Measurements from ENCODE around the gene MED31. TPM values are rescaled to one million over a fixed set of nuclear protein-coding genes. Genes with fewer than 3 reads are reported as not detected.

The MED31 gene
- total RNA-seq, 1 donor from 2014 or later = 27.7 TPM

DNA sequence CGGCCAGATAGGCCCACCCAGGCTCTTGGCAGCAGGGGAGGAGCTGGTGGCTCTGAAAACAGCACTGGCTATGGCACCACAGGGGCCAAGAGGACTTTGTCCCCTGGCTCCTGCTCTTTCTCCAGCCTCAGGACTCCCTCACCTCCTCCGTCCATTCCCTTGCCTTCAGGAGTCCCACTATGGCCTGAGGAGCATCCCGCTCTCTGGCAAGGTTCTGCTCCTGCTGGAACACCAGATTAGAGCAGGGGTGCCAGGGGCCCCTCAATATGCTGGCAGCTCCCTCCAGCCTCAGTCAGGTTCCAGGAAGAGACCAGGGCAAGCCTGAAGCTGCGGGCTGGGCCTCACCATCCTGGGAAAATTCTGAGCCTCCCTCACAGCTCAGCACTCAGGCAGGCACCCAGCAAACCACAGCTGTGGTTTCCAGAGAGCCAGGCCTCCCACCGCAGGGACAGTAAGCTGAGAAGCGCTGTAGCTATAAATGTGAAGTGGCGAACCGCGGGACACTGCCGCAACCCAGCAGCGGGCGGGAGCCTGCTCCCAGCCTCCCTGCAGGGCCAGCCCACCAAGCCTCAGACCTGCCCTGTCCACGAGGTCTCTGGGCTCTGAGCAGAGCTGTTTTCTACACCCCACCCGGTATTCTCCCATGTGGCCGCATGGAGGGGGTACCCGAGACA lies 25.9 kb upstream of the MED31 start:
- Mint-ChIP-seq H3K36me3 (ENCODE audit: low read depth) (no peaks in the 10 kb centered on the region), H3K4me3 (no peak overlapping the region), H3K27ac (ENCODE audit: unreplicated experiment) (no peak overlapping the region), H3K4me1 (no peaks in the 10 kb centered on the region), H3K9me3 (no peaks in the 10 kb centered on the region), H3K27me3 (ENCODE audit: low read depth) (peaks cover 21% of the 10 kb centered on the region)
- DNase-seq (ENCODE audit: low read depth, low spot score) = no peak
- TF ChIP-seq, protein P1, sequence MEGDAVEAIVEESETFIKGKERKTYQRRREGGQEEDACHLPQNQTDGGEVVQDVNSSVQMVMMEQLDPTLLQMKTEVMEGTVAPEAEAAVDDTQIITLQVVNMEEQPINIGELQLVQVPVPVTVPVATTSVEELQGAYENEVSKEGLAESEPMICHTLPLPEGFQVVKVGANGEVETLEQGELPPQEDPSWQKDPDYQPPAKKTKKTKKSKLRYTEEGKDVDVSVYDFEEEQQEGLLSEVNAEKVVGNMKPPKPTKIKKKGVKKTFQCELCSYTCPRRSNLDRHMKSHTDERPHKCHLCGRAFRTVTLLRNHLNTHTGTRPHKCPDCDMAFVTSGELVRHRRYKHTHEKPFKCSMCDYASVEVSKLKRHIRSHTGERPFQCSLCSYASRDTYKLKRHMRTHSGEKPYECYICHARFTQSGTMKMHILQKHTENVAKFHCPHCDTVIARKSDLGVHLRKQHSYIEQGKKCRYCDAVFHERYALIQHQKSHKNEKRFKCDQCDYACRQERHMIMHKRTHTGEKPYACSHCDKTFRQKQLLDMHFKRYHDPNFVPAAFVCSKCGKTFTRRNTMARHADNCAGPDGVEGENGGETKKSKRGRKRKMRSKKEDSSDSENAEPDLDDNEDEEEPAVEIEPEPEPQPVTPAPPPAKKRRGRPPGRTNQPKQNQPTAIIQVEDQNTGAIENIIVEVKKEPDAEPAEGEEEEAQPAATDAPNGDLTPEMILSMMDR (conservative IDR thresholded peaks at IDR 0.05) = no peak

DNA sequence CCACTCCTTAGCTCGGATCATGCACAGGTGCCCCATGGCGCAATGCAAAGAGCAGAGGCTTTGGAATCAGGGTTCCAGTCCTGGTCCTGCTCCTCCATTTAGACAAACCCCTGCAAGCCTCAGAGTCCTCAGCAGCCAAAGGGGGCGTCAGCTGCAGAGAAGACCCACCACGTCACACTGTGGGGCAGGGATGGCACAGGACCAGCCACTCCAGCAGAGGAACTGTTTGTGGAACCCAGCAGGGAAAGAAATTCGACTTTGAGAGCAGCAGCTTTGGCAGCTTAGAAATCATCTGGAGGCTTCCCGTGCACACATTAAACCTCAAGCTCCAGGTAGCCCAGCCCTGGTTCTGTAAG lies 25.4 kb upstream of the MED31 start:
- Mint-ChIP-seq H3K9me3 (no peaks in the 10 kb centered on the region), H3K4me1 (no peaks in the 10 kb centered on the region), H3K27ac (ENCODE audit: unreplicated experiment) (no peak overlapping the region), H3K4me3 (no peak overlapping the region), H3K27me3 (ENCODE audit: low read depth) (peaks cover 21% of the 10 kb centered on the region), H3K36me3 (ENCODE audit: low read depth) (no peaks in the 10 kb centered on the region)
- no peak for DNase-seq (ENCODE audit: low read depth, low spot score)
- TF ChIP-seq, protein P1 (conservative IDR thresholded peaks at IDR 0.05) = no peak

DNA sequence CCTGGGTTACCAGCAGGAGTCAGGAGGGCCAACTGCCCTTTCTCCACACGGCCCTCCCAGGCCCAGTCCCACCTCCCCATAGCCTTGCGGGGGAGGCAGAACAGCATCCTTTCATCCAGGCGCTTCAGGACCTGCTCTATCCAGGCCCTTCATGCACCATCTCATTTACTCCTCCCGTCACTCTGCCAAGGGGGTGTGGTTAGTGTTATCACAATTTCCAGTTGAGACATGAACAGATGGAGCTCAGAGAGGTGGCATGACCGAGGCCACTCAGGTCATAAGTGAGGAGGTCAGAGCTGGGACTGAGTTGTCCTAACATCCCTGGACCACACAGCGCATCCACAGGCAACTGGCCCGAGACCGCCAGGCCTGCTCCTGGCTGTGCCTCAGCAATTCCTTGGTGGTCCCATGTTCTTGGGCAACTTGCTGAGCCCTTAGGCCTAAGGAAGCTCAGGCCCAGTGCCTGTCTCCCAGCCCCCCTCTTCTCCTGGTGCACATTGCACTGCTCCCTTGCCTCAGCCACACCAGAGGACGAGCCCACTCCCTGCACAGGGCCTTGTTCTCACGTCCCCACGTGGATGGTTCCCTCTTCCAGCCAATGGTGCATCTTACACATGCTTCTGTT lies 23.9 kb upstream of the MED31 start:
- H3K27ac Mint-ChIP-seq (ENCODE audit: unreplicated experiment) = no peak overlapping the region
- no peaks in the 10 kb centered on the region for H3K36me3 Mint-ChIP-seq (ENCODE audit: low read depth)
- no peaks in the 10 kb centered on the region for H3K4me1 Mint-ChIP-seq

DNA sequence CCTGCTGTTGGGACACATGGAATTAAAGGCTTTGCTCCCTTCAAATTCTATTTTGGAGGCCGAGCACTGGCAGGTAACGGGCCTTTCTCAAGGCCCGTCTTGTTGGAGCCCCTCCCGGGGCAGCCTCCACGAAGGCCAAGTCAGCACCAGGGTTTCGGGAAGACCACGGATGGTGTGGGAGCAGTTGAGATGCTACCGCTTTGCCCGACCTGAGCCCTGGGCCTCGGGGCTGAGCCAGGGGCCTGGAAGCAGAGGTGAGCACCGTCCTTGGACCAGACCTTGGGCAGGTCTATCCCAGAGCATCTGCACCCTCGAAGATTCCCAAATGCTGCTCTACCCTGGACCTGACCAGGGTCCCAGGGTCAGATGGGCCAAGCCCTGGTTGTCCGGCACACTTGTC lies 23.2 kb upstream of the MED31 start:
- Mint-ChIP-seq H3K27me3 (ENCODE audit: low read depth) (peaks cover 12% of the 10 kb centered on the region), H3K27ac (ENCODE audit: unreplicated experiment) (no peak overlapping the region), H3K4me3 (no peak overlapping the region), H3K4me1 (no peaks in the 10 kb centered on the region), H3K9me3 (no peaks in the 10 kb centered on the region), H3K36me3 (ENCODE audit: low read depth) (no peaks in the 10 kb centered on the region)
- TF ChIP-seq, protein P1 (conservative IDR thresholded peaks at IDR 0.05) = no peak
- no peak for DNase-seq (ENCODE audit: low read depth, low spot score)

More for the DNA sequence above, 23.9 kb upstream of the MED31 start:
- H3K27me3 Mint-ChIP-seq (ENCODE audit: low read depth) = peaks cover 16% of the 10 kb centered on the region
- DNase-seq (ENCODE audit: low read depth, low spot score) = no peak
- H3K4me3 Mint-ChIP-seq = no peak overlapping the region
- no peaks in the 10 kb centered on the region for H3K9me3 Mint-ChIP-seq
- TF ChIP-seq, protein P1 (conservative IDR thresholded peaks at IDR 0.05) = no peak

DNA sequence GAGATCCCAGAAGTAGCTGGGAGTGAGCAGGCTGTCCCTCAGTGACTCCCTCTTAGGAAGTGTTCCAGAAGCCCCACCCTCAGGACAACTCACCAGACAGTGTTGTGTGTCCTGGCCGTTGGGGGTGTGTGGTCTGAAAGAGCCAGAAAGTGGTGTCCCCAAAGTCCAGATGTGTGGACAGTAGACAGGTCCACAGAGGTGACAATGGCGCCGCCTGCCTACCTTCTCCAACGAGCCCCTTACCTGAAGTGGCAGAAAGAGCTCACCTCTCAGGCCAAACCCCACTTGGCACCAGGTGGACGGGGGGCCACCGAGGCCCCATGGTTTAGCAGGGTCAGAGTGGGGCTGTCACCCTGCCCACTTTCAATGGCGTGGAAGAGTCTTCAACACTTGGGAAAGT lies 20.0 kb upstream of the MED31 start:
- Mint-ChIP-seq H3K27me3 (ENCODE audit: low read depth) (peaks cover 13% of the 10 kb centered on the region), H3K27ac (ENCODE audit: unreplicated experiment) (no peak overlapping the region), H3K9me3 (no peaks in the 10 kb centered on the region), H3K4me1 (peaks cover 13% of the 10 kb centered on the region), H3K4me3 (no peak overlapping the region), H3K36me3 (ENCODE audit: low read depth) (no peaks in the 10 kb centered on the region)
- TF ChIP-seq, protein P1 (conservative IDR thresholded peaks at IDR 0.05) = no peak
- no peak for DNase-seq (ENCODE audit: low read depth, low spot score)

Data from neural crest cell (in vitro differentiated cells).